HEK293 (cell line): ENCODE measurements around the gene ITGB5.

Experiments used
- KLF10 ChIP-seq: fragments of 450-650 bp; IDR thresholded peaks from 2 replicates; pipeline ENCODE4 v1.5.1; 2018; ENCODE audit warnings: missing biosample characterization, mild to moderate bottlenecking, missing genetic modification characterization
- MEIS1 ChIP-seq: sonication (generic); formaldehyde crosslinking; IDR thresholded peaks from 2 replicates; pipeline ENCODE4 v1.8.1; 2022; ENCODE audit warnings: missing genetic modification reagents, mild to moderate bottlenecking, borderline replicate concordance
- ZFP3 ChIP-seq: fragments of 450-650 bp; formaldehyde crosslinking; IDR thresholded peaks from 2 replicates; pipeline ENCODE4 v1.5.1; 2016; ENCODE audit warnings: low read depth, missing biosample characterization, missing genetic modification characterization
- ZNF114 ChIP-seq: fragments of 450-650 bp; formaldehyde crosslinking; IDR thresholded peaks from 2 replicates; pipeline ENCODE4 v1.5.0; 2017; ENCODE audit warnings: missing biosample characterization, missing genetic modification characterization
- ZNF175 ChIP-seq: fragments of 450-650 bp; formaldehyde crosslinking; IDR thresholded peaks from 2 replicates; pipeline ENCODE4 v1.5.1; 2016; ENCODE audit warnings: missing biosample characterization, missing genetic modification characterization
- ZNF394 ChIP-seq: fragments of 450-650 bp; formaldehyde crosslinking; IDR thresholded peaks from 2 replicates; pipeline ENCODE4 v1.5.1; 2016; ENCODE audit warnings: missing biosample characterization, missing genetic modification characterization, mild to moderate bottlenecking, moderate library complexity, borderline replicate concordance
- ZXDB ChIP-seq: fragments of 450-650 bp; formaldehyde crosslinking; IDR thresholded peaks from 2 replicates; pipeline ENCODE4 v1.5.1; 2016; ENCODE audit warnings: missing biosample characterization, missing genetic modification characterization
- TF ChIP-seq, protein P1 (sequence below): fragments of 450-650 bp; formaldehyde crosslinking; IDR thresholded peaks from 2 replicates; pipeline ENCODE4 v1.5.1; 2016; ENCODE audit warnings: missing biosample characterization, missing genetic modification characterization
- TF ChIP-seq, protein P2 (sequence below): fragments of 450-650 bp; formaldehyde crosslinking; IDR thresholded peaks from 2 replicates; pipeline ENCODE4 v1.5.1; 2016; ENCODE audit warnings: missing biosample characterization, missing genetic modification characterization
- TF ChIP-seq, protein P3 (sequence below): sonication (generic); formaldehyde crosslinking; IDR thresholded peaks from 2 replicates; pipeline ENCODE4 v1.8.1; 2022; ENCODE audit warnings: mild to moderate bottlenecking, moderate library complexity, missing genetic modification reagents
- TF ChIP-seq, protein P4 (sequence below): fragments of 450-650 bp; formaldehyde crosslinking; optimal IDR thresholded peaks from 2 replicates; pipeline ENCODE3; 2016; ENCODE audit warnings: missing biosample characterization, mild to moderate bottlenecking, missing genetic modification characterization
- TF ChIP-seq, protein P5 (sequence below): fragments of 450-650 bp; formaldehyde crosslinking; IDR thresholded peaks from 2 replicates; pipeline ENCODE4 v1.5.1; 2016; ENCODE audit warnings: missing biosample characterization, missing genetic modification characterization
- TF ChIP-seq, protein P6 (sequence below): fragments of 450-650 bp; formaldehyde crosslinking; IDR thresholded peaks from 2 replicates; pipeline ENCODE4 v1.5.1; 2016; ENCODE audit warnings: missing biosample characterization, missing genetic modification characterization
- TF ChIP-seq, protein P7 (sequence below): fragments of 450-650 bp; IDR thresholded peaks from 2 replicates; pipeline ENCODE4 v1.5.1; 2018; ENCODE audit warnings: missing biosample characterization, missing genetic modification characterization

DNA sequence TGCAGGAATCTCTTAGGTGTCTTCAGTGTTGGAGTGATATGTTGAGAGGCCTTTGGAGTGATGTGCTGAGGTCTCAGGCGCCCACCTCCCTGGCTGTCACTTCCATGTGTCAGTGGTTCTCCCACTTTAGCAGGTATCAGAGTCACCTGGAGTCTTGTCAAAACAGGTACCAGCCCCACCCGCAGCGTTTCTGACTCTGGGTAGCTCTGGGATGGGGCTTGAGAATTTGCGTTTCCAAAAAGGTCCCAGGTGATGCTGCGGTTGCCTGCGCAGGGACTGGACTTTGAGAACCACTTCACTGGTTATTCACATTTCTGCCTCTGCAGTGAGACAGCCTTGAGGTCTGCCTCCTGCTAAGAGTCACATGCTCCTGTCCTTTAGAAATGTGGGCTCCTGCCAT is 141.4 kb downstream of the ITGB5 start:
- TF ChIP-seq ZNF114 (tag by site-specific recombination) (no peak), KLF10 (no peak), ZXDB (no peak), ZFP3 (tag by site-specific recombination) (no peak), ZNF175 (tag by site-specific recombination) (no peak), ZNF394 (tag by site-specific recombination) (no peak), MEIS1 (CRISPR knock-in tag) (no peak)
- TF ChIP-seq, protein P1, sequence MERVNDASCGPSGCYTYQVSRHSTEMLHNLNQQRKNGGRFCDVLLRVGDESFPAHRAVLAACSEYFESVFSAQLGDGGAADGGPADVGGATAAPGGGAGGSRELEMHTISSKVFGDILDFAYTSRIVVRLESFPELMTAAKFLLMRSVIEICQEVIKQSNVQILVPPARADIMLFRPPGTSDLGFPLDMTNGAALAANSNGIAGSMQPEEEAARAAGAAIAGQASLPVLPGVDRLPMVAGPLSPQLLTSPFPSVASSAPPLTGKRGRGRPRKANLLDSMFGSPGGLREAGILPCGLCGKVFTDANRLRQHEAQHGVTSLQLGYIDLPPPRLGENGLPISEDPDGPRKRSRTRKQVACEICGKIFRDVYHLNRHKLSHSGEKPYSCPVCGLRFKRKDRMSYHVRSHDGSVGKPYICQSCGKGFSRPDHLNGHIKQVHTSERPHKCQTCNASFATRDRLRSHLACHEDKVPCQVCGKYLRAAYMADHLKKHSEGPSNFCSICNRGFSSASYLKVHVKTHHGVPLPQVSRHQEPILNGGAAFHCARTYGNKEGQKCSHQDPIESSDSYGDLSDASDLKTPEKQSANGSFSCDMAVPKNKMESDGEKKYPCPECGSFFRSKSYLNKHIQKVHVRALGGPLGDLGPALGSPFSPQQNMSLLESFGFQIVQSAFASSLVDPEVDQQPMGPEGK (tag by site-specific recombination): no peak
- TF ChIP-seq, protein P2, sequence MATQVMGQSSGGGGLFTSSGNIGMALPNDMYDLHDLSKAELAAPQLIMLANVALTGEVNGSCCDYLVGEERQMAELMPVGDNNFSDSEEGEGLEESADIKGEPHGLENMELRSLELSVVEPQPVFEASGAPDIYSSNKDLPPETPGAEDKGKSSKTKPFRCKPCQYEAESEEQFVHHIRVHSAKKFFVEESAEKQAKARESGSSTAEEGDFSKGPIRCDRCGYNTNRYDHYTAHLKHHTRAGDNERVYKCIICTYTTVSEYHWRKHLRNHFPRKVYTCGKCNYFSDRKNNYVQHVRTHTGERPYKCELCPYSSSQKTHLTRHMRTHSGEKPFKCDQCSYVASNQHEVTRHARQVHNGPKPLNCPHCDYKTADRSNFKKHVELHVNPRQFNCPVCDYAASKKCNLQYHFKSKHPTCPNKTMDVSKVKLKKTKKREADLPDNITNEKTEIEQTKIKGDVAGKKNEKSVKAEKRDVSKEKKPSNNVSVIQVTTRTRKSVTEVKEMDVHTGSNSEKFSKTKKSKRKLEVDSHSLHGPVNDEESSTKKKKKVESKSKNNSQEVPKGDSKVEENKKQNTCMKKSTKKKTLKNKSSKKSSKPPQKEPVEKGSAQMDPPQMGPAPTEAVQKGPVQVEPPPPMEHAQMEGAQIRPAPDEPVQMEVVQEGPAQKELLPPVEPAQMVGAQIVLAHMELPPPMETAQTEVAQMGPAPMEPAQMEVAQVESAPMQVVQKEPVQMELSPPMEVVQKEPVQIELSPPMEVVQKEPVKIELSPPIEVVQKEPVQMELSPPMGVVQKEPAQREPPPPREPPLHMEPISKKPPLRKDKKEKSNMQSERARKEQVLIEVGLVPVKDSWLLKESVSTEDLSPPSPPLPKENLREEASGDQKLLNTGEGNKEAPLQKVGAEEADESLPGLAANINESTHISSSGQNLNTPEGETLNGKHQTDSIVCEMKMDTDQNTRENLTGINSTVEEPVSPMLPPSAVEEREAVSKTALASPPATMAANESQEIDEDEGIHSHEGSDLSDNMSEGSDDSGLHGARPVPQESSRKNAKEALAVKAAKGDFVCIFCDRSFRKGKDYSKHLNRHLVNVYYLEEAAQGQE (tag by site-specific recombination): no peak
- TF ChIP-seq, protein P3, sequence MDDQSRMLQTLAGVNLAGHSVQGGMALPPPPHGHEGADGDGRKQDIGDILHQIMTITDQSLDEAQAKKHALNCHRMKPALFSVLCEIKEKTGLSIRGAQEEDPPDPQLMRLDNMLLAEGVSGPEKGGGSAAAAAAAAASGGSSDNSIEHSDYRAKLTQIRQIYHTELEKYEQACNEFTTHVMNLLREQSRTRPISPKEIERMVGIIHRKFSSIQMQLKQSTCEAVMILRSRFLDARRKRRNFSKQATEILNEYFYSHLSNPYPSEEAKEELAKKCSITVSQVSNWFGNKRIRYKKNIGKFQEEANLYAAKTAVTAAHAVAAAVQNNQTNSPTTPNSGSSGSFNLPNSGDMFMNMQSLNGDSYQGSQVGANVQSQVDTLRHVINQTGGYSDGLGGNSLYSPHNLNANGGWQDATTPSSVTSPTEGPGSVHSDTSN (CRISPR knock-in tag): no peak
- TF ChIP-seq, protein P4, sequence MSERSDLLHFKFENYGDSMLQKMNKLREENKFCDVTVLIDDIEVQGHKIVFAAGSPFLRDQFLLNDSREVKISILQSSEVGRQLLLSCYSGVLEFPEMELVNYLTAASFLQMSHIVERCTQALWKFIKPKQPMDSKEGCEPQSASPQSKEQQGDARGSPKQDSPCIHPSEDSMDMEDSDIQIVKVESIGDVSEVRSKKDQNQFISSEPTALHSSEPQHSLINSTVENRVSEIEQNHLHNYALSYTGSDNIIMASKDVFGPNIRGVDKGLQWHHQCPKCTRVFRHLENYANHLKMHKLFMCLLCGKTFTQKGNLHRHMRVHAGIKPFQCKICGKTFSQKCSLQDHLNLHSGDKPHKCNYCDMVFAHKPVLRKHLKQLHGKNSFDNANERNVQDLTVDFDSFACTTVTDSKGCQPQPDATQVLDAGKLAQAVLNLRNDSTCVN (tag by site-specific recombination): no peak
- TF ChIP-seq, protein P5, sequence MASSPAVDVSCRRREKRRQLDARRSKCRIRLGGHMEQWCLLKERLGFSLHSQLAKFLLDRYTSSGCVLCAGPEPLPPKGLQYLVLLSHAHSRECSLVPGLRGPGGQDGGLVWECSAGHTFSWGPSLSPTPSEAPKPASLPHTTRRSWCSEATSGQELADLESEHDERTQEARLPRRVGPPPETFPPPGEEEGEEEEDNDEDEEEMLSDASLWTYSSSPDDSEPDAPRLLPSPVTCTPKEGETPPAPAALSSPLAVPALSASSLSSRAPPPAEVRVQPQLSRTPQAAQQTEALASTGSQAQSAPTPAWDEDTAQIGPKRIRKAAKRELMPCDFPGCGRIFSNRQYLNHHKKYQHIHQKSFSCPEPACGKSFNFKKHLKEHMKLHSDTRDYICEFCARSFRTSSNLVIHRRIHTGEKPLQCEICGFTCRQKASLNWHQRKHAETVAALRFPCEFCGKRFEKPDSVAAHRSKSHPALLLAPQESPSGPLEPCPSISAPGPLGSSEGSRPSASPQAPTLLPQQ: no peak
- TF ChIP-seq, protein P6, sequence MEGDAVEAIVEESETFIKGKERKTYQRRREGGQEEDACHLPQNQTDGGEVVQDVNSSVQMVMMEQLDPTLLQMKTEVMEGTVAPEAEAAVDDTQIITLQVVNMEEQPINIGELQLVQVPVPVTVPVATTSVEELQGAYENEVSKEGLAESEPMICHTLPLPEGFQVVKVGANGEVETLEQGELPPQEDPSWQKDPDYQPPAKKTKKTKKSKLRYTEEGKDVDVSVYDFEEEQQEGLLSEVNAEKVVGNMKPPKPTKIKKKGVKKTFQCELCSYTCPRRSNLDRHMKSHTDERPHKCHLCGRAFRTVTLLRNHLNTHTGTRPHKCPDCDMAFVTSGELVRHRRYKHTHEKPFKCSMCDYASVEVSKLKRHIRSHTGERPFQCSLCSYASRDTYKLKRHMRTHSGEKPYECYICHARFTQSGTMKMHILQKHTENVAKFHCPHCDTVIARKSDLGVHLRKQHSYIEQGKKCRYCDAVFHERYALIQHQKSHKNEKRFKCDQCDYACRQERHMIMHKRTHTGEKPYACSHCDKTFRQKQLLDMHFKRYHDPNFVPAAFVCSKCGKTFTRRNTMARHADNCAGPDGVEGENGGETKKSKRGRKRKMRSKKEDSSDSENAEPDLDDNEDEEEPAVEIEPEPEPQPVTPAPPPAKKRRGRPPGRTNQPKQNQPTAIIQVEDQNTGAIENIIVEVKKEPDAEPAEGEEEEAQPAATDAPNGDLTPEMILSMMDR (tag by site-specific recombination): no peak
- TF ChIP-seq, protein P7, sequence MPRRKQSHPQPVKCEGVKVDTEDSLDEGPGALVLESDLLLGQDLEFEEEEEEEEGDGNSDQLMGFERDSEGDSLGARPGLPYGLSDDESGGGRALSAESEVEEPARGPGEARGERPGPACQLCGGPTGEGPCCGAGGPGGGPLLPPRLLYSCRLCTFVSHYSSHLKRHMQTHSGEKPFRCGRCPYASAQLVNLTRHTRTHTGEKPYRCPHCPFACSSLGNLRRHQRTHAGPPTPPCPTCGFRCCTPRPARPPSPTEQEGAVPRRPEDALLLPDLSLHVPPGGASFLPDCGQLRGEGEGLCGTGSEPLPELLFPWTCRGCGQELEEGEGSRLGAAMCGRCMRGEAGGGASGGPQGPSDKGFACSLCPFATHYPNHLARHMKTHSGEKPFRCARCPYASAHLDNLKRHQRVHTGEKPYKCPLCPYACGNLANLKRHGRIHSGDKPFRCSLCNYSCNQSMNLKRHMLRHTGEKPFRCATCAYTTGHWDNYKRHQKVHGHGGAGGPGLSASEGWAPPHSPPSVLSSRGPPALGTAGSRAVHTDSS: no peak
